B cell (primary cell): ENCODE data around the gene ZNF683. TPM values are rescaled to one million over a fixed set of nuclear protein-coding genes. Genes with fewer than 3 reads are reported as not detected.
A peak's percentile ranks its signal among the peaks of the same experiment; 100 is the strongest.

ENCODE experiments used
- ATAC-seq: fragments of 200-7000 bp; cut with Tn5 transposase; one replicate; pipeline ENCODE4 v1.10.0; 2021; ENCODE audit warnings: low read depth, mild to moderate bottlenecking, moderate number of reproducible peaks, moderate library complexity
- CTCF ChIA-PET: fragments of 350-600 bp; sonication (Branson Sonifier 250); formaldehyde crosslinking; loops from one replicate; lab custom pipeline; 2021; ENCODE audit warnings: antibody characterized with exemption, inconsistent platforms; lab: Charles Lee
- POLR2A ChIA-PET: fragments of 350-600 bp; sonication (Branson Sonifier 250); formaldehyde crosslinking; loops from one replicate; lab custom pipeline; 2021; ENCODE audit warnings: antibody characterized with exemption; lab: Charles Lee
- DNase-seq: peaks from one replicate; pipeline ENCODE4 v3.0.0; 2013
- H2AFZ ChIP-seq: 2 replicates; pipeline ENCODE4 v1.6.1; 2012; ENCODE audit warnings: mild to moderate bottlenecking, low read depth, low read length; ENCODE audit not compliant: insufficient read depth, poor library complexity, severe bottlenecking
- H3K27ac ChIP-seq, 2 donors: 1 replicate in 1 of 2; 2 replicates in 1 of 2; pipeline ENCODE4 v1.5.1; 2012 to 2013; ENCODE audit warnings: low read length in 2 of 2, mild to moderate bottlenecking in 2 of 2, moderate library complexity in 1 of 2
- H3K27me3 ChIP-seq, 4 experiments: fragments of 200-600 bp in 1 of 4; sonication (generic) in 1 of 4; replicated peaks in 1 of 4; 1 replicate in 2 of 4; 2 replicates in 2 of 4; pipeline versions ENCODE4 v1.6.1 to v1.7.0; 2013 to 2016; ENCODE audit warnings: low read length in 3 of 4, mild to moderate bottlenecking in 2 of 4, mixed read lengths in 1 of 4, moderate library complexity in 1 of 4; ENCODE audit not compliant: insufficient read depth in 4 of 4, control insufficient read depth in 3 of 4; ENCODE audit errors: control extremely low read depth in 1 of 4
- H3K36me3 ChIP-seq, 2 experiments: replicated peaks in 1 of 2; 1 replicate in 1 of 2; 2 replicates in 1 of 2; pipeline versions ENCODE4 v1.6.1 to v1.7.1; 2013; ENCODE audit warnings: low read length in 1 of 2; ENCODE audit not compliant: insufficient read depth in 2 of 2, control insufficient read depth in 1 of 2; ENCODE audit errors: control extremely low read depth in 1 of 2, extremely low read depth in 1 of 2
- H3K4me1 ChIP-seq, 2 donors: fragments of 200-600 bp in 1 of 2; sonication (generic) in 1 of 2; 1 replicate in 1 of 2; 2 replicates in 1 of 2; pipeline versions ENCODE4 v1.5.1 to v1.6.1; 2013 to 2017; ENCODE audit warnings: low read length in 2 of 2; ENCODE audit not compliant: control insufficient read depth in 2 of 2, insufficient read depth in 2 of 2
- H3K4me2 ChIP-seq: replicated peaks from 2 replicates; pipeline ENCODE3; 2012; ENCODE audit warnings: mild to moderate bottlenecking, low read depth, low read length; ENCODE audit not compliant: poor library complexity, severe bottlenecking
- H3K4me3 ChIP-seq, 5 experiments: fragments of 200-600 bp in 1 of 5; sonication (generic) in 1 of 5; 1 replicate in 3 of 5; 2 replicates in 2 of 5; pipeline versions ENCODE4 v1.5.1 to v1.7.0; 2011 to 2016; ENCODE audit warnings: low read length in 4 of 5, mild to moderate bottlenecking in 4 of 5, low read depth in 2 of 5, control low read depth in 1 of 5, moderate library complexity in 1 of 5; ENCODE audit not compliant: insufficient read depth in 1 of 5; ENCODE audit errors: control extremely low read depth in 1 of 5, extremely low read depth in 1 of 5
- H3K79me2 ChIP-seq: fragments of 200-600 bp; sonication (generic); one replicate; pipeline ENCODE4 v1.6.0; 2016; ENCODE audit warnings: low read length; ENCODE audit not compliant: control insufficient read depth, insufficient read depth
- H3K9ac ChIP-seq: fragments of 200-600 bp; sonication (generic); 2 replicates; pipeline ENCODE4 v1.6.1; 2017; ENCODE audit warnings: mild to moderate bottlenecking, low read length, moderate library complexity
- H3K9me3 ChIP-seq, 3 donors: one replicate each; pipeline versions ENCODE4 v1.6.1 to v1.7.1; 2013; ENCODE audit warnings: low read length in 2 of 3; ENCODE audit not compliant: control insufficient read depth in 2 of 3, insufficient read depth in 1 of 3; ENCODE audit errors: control extremely low read depth in 1 of 3
- H4K20me1 ChIP-seq: 2 replicates; pipeline ENCODE4 v1.6.0; 2012; ENCODE audit warnings: mild to moderate bottlenecking, low read length; ENCODE audit not compliant: insufficient read depth, control insufficient read depth, poor library complexity, severe bottlenecking
- H3K27ac Mint-ChIP-seq: one replicate; pipeline ENCODE4 v1.8.0; 2021; ENCODE audit warnings: mixed read lengths
- H3K27me3 Mint-ChIP-seq: one replicate; pipeline ENCODE4 v1.8.0; 2021; ENCODE audit warnings: mixed read lengths
- H3K4me1 Mint-ChIP-seq: one replicate; pipeline ENCODE4 v1.8.0; 2021; ENCODE audit warnings: mixed read lengths
- H3K4me3 Mint-ChIP-seq: one replicate; pipeline ENCODE4 v1.8.0; 2021; ENCODE audit warnings: mixed read lengths
- H3K9me3 Mint-ChIP-seq: one replicate; pipeline ENCODE4 v1.8.0; 2022; ENCODE audit warnings: mixed read lengths; ENCODE audit not compliant: insufficient read depth
- CTCF ChIP-seq: fragments of 200-600 bp; IDR thresholded peaks from one replicate; pipeline ENCODE4 v1.8.0; 2022; ENCODE audit warnings: antibody characterized with exemption, mild to moderate bottlenecking
- EZH2 ChIP-seq: IDR thresholded peaks from 2 replicates; pipeline ENCODE4 v1.6.1; 2012; ENCODE audit warnings: borderline replicate concordance, low read depth, mild to moderate bottlenecking, moderate library complexity, low read length; ENCODE audit not compliant: insufficient read depth, poor library complexity, severe bottlenecking
- WGBS: methylation state at CpG from one replicate; pipeline ENCODE4 v1.1.5; 2013; ENCODE audit warnings: missing lambda C conversion rate; ENCODE audit not compliant: insufficient coverage; 5-methylcytosine and 5-hydroxymethylcytosine counted together
- intact Hi-C: fragments of 100-400 bp; cut with micrococcal nuclease; formaldehyde crosslinking; loops from one replicate; pipeline ENCODE4 v1.10.0; 2022
- polyA plus RNA-seq: library from polyadenylated mRNA; depleted of rRNA; stranded (reverse); fragments of >200 nt; gene quantifications from 2 replicates; pipeline ENCODE4 v1.2.3, GENCODE V29; 2012
- total RNA-seq, 2 donors: library from RNA; stranded (reverse); fragments of 120-200 nt in 1 of 2; gene quantifications; 1 replicate in 1 of 2; 2 replicates in 1 of 2; pipeline versions ENCODE4 v1.2.3 to v1.2.4, GENCODE V29; 2013 to 2022

ZNF683 gene
- total and polyA plus RNA-seq, 2 donors (not counting 1 experiment from before 2014, with no cell fraction given) = 0.45 to 0.67 TPM

- peaks cover 0 to 36% (median 14%) of the 10 kb centered on the region in 4 experiments for H3K27me3 ChIP-seq
- DNase-seq (peak; percentile 87), ATAC-seq (peak; percentile 82)
- intact Hi-C loops = loop anchor here (1.0 kb wide), 5 partner anchors 28 to 258 kb away; partner anchors contain the start of gene ZNF593
- TF ChIP-seq CTCF (peak; percentile 95), EZH2 (no peak)
- no peaks in the 10 kb centered on the region for H3K36me3 ChIP-seq
- peaks cover 22 to 28% of the 10 kb centered on the region in 2 donors for H3K4me1 ChIP-seq
- H3K4me2 ChIP-seq = peak overlapping the region; percentile 2
- H3K9ac ChIP-seq = no peak overlapping the region
- Mint-ChIP-seq H3K27ac (no peak overlapping the region), H3K4me1 (peaks cover 31% of the 10 kb centered on the region), H3K9me3 (no peaks in the 10 kb centered on the region), H3K27me3 (peaks cover 28% of the 10 kb centered on the region), H3K4me3 (no peak overlapping the region)
- no peak overlapping the region for H3K27ac ChIP-seq
- POLR2A ChIA-PET = interaction anchor here (0.6 to 1.0 kb wide), 4 partner anchors 45 to 91 kb away, joined by 3 to 14 read pairs (median 6); partner anchors contain the start of gene SH3BGRL3
- 36% methylated on average over 25 of the region's 26 CpGs for WGBS
- H4K20me1 ChIP-seq = no peaks in the 10 kb centered on the region
- no peak overlapping the region for H3K4me3 ChIP-seq
- H3K79me2 ChIP-seq = no peaks in the 10 kb centered on the region
- peaks cover 0 to 11% (median 0%) of the 10 kb centered on the region in 3 donors for H3K9me3 ChIP-seq
- CTCF ChIA-PET = interaction anchor here (0.7 to 5.7 kb wide), 34 partner anchors 9 to 260 kb away, joined by 3 to 96 read pairs (median 6); partner anchors contain the start of genes C1orf232, CD52, CEP85 and SH3BGRL3
- no peak overlapping the region for H2AFZ ChIP-seq
Observed at GRCh38 chr1:26363549-26364448, 8.8 kb downstream of the ZNF683 start.
